Kasumi-1 (cell line): ENCODE data around the gene DIABLO.
"Not testable (repeated sequence)": the region's sequence is repeated elsewhere in the genome, so short reads cannot be mapped to it uniquely, and the experiment has no call there.

Source experiments
- DNase-seq, 2 experiments: peaks; one replicate each; lab custom pipeline; 2025; lab: John Stamatoyannopoulos, UW

Gene DIABLO

DNA sequence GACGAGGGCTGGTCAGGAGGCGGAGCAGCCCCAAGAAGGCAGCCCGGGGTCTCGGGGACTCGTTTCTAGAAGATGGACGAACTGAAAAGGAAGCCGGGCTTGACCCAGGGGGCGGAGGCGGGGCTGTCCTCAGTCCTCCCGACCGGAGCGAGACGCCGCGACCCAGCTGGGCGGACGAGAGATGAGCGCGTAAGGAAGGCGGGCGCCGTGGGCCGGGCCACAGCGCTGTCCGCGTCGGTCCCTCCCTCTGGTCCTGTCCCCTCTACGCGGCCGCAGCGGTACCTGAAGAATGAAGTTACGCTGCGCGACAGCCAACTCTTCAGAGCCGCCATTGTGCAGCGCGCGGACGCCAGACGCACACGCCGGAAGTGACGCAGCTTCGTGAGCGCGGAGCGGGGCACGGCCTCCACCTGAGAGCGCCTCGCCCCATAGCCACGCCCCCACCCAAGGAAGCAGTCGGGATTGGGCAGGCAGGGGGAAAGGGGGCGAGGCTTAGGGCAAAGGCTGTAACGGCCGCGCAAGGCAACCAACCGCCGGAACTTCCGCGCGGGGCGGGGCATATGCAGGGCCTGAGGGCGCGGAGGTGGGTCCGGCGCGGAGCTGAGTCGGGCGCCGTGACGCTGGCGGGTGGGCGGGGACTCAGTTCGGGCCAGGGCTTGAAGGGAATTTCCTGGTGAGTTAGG, at the start of gene DIABLO:
Gene DIABLO (minus strand): TSS at position 370 of the 683 bp plus-strand sequence. CDS start 38 bp downstream, at position 332.
- DNase-seq = peak; percentile 97 to 98

DNA sequence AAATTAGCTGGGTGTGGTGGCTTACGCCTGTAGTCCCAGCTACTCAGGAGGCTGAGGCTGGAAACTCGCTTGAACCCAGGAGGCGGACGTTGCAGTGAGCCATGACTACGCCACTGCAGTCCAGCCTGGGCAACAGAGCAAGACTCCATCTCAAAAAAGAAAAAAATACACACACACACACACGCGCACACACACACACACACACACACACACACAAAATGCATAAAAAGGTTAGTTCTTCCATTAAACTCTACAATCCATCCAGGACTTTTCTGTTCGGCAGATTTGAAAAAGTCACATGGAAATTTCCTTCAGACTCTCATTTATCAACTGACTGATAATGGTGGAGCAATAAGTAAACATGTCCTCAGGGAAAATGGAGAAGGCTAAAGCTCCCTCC, 49.6 kb upstream of the DIABLO start:
- DNase-seq = no peak

DNA sequence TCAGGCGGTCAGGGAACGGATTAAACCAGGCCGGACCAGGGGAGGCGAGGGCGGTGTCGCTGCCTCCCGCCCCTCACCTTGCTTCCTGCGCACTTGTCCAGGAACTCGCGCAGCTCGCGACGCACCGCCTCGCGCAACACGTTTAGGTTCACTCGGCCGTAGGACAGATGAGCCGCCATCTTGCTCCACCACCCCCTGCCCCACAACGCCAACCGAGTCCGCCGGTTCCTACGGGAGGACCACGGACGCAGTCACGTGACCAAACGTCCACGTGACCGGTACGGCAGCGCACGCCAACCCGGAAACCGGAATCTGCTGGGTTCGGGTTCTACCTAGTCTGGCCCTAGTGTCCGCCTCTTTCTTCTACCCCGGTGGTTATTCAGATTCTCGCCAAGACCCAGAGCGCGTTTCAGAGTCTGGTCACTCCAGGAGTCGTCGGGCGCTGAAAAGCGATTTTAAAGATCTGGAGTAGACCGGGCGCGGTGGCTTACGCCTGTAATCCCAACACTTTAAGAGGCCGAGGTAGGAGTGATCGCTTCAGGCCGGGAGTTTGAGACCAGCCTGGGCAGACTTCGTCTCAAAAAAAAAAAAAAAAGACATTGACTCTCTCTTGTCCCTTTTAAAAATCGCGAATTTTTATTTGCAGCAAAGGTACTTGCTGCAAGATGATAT, 40.5 kb upstream of the DIABLO start, which contains the start of gene VPS33A:
Gene VPS33A (minus strand): TSS at position 265 of the 672 bp plus-strand sequence. CDS start 86 bp downstream, at position 179.
- peak; percentile 90 to 94 for DNase-seq

DNA sequence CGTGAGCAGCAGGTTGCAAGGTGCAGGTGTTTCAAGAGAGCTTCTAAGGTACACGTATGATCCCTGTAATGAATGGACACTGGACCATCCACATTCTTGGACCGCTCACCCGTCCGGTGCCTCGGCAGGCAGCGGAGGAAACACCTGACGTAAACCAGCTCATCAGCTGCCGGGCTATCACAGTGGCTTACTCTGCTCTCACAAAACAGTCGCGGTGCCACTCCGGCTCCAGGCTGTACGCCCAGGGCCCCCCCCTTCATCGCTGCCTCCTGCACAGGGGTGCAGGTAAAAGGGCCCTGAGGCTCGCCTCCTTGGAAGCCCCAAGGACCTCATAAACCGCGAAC, 40.0 kb upstream of the DIABLO start:
- DNase-seq = no peak

DNA sequence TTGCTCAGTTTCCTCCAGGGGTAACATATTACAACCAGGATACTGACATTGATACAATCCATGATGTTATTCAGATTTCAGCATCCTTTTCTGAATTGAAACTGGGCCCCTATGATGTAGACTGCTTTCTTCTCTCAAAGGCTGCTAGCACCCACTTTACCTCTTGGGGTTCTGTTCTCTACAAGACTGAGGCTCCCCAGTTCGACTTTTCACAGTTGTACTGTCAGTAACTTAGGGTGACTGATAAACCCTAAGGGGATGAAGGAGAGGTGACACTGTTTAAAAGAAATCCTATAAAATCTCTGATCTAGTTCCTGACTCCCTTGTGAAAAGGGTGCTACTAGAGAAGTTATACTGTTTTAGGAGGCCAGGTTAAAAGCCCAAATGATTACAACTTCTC, 39.6 kb upstream of the DIABLO start:
- peak in 1 of 2 experiments; percentile 23 for DNase-seq

DNA sequence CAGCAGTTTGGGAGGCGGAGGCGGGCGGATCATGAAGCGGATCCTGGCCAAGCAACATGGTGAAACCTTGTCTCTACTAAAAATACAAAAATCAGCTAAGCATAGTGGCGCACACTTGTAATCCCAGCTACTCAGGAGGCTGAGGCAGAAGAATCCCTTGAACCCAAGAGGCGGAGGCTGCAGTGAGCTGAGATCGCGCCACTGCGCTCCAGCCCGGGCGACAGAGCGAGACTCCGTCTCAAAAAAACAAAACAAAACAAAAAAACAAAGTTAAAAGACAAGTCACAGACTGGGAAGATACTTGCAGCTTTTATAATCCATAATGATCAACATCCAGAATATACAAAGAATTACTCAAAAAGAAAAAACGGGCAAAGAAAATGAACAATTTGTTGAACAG, 34.9 kb upstream of the DIABLO start:
- not testable (repeated sequence) for DNase-seq

DNA sequence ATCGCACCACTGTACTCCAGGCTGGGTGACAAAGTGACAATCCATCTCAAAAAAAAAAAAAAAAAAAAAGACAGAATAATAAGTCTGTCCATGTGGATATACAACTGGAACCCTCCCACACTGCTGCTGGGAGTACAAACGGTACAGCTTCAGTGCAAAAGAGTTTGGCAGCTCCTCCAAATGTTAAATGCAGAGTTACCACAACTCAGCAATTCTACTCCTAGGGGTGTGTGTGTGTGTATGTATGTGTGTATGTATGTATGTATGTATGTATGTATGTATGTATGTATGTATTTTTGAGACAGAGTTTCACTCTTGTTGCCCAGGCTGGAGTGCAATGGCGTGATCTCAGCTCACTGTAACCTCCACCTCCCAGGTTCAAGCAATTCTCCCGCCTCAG, 33.1 kb upstream of the DIABLO start:
- DNase-seq = not testable (repeated sequence)

DNA sequence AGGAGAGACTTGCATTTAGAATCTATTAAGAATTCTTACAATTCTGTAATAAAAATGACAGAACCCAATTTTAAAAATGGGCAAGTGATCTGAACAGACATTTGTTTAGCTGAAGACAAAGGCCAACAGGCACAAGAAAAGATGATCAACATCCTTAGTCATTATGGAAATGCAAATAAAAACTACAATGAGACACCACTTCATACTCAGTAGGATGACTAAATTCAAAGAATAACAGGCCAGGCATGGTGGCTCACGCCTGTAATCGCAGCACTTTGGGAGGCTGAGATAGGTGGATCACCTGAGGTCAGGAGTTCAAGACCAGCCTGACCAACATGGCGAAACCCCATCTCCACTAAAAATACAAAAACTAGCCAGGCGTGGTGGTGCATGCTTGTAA, 32.6 kb upstream of the DIABLO start:
- not testable (repeated sequence) for DNase-seq

DNA sequence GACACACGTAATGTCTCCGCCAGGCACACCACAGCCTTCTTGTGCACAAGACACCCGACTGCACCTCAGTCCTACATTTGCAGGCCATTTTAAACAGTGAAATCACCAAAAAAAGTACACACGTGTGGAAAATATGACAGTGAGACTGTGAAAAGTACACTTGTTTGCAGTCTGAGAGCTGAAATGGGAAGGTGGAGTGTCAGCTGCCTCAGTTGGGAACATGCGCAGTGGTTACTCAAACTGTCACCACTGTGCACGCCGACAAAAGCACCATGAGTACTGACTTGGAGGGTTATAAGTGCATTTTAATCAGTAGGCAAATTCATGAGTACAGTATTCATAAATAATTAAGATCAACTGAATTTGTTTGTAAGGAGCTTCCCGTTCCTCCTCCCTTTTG, 24.7 kb upstream of the DIABLO start:
- DNase-seq = no peak

DNA sequence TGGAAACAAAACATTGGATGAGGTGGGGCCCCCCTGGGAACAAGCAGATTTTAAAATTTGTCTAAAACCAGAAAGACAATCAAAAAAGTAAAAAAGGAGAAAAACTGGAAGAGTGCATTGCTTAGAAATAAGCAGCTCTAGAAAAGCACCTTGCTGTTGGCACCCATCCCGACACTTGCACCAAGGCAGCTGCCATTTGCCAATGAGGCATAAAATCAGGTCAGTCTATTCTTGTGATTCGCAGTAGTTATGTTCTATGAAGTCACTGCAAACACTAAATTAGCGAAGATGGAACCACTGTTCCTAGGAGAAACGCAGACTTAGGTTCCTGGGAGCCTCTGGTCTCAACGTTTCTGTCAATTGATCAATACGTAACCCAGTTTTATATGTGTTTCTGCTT, 24.2 kb upstream of the DIABLO start:
- no peak for DNase-seq

DNA sequence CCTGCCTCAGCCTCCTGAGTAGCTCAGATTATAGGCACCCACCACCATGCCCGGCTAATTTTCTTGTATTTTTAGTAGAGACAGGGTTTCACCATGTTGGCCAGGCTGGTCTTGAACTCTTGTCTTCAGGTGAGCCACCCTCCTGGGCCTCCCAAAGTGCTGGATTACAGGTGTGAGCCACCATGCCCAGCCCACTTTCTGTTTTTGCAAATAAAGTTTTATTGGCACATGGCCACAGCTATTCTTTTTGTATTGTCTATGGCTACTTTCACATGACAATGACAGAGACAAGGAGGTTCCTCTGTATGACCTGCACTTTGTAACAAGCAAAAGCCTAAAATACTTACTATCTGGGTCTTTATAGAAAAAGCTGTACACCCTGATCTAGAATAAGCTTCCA, 19.7 kb upstream of the DIABLO start:
- DNase-seq = no peak

DNA sequence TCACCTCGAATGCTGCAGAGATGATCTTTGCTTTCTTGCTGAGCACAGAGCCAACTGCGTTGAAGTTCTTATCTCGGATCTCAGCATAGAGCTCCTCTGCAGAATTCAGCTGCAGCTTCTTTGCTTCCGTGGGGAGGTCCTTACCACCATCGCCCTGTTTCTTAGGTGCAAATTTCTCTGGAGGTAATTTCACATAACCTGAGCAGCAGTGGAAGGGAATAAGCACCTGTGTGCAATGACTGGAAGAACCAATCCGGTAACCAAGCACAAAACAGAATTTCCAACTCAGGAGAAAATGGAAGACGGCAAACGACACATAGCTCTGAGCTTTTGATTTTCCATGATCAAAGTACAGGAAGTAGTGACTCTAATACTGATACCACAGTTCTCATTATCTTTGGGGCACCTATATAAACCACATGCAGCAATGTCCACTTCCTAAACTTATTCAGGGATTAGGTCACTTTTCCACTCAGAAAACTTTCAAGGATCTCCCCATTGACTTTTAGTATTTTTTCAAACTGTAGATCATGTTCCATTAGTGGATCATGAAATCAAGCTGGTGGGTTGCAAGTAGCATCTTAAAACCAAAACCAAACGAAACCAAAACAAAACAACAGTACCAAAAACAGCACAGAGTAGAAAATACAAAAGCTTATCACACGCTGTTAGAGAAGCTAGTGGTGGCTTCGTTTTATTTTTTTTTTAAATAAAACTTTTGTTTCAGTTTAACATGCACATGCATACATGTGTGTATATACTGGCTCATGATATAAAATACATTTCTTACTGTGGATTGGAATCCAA, 18.9 kb upstream of the DIABLO start:
- no peak for DNase-seq

DNA sequence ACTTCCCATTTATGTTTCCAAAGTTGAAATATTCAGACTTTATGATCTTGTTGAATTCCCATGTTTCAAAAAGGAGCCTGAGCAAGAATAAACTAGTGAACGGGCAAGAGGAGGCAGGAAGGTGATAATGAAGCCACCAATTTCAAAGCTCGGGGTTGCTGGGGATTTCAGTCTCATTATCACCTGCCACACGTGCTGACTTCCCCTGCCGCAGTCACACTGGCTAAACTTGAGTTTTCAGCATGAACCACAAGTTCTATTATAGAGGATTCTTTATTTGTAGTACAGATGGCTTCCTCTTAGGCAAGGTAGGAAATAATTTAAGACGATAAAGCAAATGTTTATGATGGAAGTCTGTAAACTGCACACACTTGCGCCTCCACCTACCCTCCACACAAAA, 18.1 kb upstream of the DIABLO start:
- no peak for DNase-seq

DNA sequence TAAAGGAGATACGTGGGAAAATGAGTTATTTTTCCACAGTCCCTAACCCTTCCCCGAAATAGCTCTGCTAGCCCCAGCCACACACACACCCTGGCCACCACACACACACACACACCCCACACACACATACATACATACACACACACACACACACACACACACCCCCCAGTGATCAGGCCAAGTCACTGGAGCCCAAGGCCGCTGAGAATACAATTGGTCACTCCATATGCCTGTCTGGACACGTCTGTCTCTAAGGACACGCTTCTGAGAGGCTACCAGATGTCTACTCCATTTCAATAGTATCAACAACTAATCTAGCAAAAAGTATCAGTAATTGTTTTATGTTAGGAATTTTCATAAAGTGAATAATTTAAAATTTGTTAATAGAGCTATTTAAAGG, 13.0 kb upstream of the DIABLO start:
- DNase-seq = no peak

DNA sequence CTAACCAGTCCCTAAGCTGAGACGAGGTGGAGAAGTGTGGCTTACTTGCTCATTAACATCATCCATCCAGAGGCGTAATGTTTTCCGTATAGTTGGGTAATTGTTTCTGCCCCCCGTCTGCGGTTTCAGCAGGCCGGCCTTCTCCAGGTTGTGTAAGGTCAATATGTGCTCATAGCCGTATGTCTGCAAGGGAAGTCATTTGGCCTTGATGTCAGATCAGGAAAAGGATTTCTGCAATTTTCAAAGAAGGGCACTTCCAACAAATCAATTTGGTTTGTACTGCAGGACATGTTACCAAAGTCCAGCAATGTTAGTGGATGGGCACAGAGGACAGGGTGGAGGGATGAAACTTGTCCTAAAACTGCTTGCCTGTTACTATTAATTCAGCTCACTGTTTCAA, 9.9 kb upstream of the DIABLO start:
- no peak for DNase-seq

DNA sequence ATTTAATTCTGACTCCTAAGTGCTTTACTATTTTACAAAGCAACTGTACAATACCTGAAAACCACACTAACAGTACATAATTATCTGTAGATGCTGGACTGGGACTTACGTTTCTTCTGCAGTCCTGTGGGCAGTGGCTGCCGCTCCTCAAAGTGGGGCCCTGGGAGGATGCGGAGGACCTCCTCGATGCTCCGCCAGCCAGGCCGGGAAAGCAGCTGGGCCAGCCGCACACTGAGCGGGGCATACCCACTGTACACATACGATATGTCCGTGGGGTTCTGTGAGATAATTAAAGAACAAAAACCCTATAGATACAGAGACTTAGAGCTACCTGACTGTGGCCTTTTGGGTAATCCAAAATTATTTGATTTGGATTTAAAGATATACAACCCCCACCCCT, 6.8 kb upstream of the DIABLO start:
- no peak for DNase-seq

DNA sequence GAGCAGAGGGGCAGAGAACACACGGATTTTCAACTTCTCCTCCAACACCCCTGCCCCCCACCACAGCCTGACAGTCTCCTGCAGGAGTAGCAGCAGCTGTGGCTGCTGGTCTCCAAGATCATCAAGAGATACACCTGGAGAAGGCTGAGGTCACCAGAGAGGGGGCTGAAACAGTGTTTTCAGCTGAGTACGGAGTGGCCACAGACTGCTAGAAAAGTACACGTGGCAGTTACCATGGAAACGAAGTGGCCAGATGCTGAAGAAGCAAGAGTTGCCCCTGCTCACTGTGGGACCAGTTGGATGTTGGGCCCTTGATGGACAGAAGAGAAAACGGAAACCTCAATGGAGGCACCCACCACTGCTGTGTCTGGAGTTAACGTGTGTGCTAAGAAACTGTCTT, 4.9 kb upstream of the DIABLO start:
- no peak for DNase-seq

DNA sequence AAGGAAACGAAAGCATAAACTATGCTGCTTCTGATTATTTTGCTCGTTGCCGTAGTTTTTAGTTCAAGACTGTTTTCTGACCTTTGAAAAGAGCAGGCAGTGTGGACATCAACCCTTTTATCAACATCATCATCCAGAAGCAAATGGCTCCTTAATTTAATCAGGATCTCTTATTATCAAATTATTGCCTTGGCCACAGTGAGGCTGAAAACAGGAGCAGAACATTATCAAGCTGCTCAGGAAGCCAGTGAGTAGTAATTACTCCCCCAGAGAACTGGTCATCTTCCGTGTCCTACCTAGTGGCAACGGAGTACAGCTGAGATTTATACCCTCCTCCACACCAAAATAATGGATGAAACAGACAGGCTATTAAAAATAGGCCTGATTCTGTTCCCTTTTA, 2.2 kb upstream of the DIABLO start:
- DNase-seq = no peak

DNA sequence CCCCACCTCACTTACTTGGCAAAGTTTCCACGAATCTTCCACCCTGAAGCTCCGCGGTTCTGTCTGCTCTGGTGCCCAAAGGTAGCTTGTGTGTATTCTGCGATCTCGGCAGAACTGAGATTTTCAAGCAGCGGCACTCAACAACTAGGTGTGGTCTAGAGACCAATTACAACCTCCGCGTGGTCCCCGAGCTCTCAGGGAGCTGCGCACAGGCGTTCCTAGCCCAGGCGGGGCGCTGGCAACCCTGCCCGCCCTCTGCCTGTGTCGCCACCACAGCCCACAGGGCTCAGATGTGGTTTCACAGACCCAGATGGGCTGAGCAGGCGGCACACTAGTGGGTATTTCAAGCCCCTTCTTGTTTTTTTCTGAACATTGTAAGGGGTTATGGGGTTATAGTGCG, 1.5 kb upstream of the DIABLO start:
- DNase-seq = no peak

DNA sequence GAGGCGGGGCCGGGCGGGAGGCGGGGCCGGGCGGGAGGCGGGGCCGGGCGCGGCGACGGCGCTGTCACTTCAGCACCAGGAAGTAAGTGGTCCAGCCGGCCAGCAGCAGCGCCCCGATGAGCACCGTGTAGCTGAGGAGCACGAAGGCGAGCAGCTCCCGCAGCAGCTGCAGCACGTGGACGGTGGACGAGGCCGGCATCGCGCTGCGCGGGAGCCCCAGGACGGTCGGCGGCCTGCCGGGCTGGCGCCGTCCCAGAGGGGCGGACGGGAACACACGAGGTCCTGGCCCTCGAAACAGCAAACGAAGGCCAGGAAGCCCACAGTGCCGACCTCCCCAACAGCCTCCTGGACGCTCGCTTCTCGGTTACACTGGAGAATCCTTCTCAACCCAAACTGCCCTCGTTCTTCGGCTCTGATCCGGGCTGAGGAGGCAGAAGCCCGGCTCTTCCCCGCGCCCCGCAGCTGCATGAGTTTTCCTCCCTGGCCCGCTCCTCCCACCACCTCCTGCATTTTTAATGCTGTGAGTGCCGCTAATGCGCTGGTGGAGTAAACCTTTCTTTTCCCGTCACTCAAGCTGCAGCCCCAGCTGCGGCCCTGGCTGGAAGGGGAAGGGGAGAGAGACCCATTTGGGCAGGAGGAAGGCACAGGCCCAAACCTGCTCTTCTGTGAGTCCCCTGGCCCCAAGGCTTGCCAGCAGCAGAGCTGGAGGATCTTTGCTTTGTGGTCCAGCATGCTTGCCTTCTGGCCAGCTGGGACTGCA, 694 bp upstream of the DIABLO start:
- no peak for DNase-seq

DNA sequence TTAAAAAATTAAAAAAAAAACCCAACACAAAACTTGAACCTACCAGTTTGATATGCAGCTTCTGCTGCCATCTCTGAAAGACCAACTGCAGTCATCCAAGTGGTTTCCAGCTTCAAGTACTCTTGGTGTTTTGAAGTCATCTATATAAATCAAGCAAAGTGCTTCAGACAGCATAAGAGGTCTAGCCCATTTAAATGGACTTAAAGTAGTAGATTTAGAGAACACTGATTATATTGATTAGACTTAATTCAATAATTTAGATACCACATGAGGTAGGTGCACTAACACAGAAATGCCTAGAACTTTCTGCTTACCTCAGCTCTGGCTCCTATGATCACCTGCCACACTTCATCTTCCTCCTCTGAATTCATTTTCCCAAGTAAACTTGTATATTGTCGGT, 9.4 kb downstream of the DIABLO start:
- no peak for DNase-seq

DNA sequence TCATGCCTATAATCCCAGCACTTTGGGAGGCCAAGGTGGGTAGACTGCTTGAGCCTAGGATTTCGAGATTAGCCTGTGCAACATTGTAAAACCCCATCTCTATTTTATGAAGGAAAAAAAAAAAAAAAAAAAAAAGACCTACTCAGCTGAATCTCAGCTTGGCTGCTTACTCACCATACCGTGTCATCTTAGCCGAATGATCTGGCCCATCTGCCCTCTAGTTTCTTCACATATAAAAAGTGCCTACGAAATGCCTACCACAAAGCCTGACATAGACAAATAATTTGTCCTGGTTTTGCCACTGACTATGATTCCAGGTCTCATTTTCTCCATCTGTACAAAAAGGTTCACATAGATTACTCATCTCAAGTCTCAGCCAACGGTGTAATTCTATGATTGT, 10.1 kb downstream of the DIABLO start:
- DNase-seq = no peak
